GM11168 (cell line): ENCODE data around the gene KDM5C.

ENCODE experiments used
- in situ Hi-C: fragments of 300-500 bp; cut with MboI; formaldehyde crosslinking; loops from one replicate; pipeline ENCODE4 v1.12.0; 2022; ENCODE audit warnings: low sequenced_read_pairs; ENCODE audit not compliant: unreplicated experiment

Gene KDM5C

GRCh38 chrX:53253293-53254020 is 28.4 kb upstream of the KDM5C start:
- in situ Hi-C loops: no loop called here

- in situ Hi-C loops: no loop called here
Measured at GRCh38 chrX:53251307-53251706, 26.3 kb upstream of the KDM5C start.

GRCh38 chrX:53250556-53250955 is 25.5 kb upstream of the KDM5C start:
- in situ Hi-C loops: no loop called here

GRCh38 chrX:53249408-53250042 is 24.5 kb upstream of the KDM5C start:
- in situ Hi-C loops: no loop called here

- in situ Hi-C loops: no loop called here
Measured at GRCh38 chrX:53247928-53248327, 22.9 kb upstream of the KDM5C start.

- in situ Hi-C loops: no loop called here
Measured at GRCh38 chrX:53246231-53246630, 21.2 kb upstream of the KDM5C start.

- in situ Hi-C loops: no loop called here
Measured at GRCh38 chrX:53244610-53245009, 19.6 kb upstream of the KDM5C start.

GRCh38 chrX:53242310-53242709 is 17.3 kb upstream of the KDM5C start:
- in situ Hi-C loops: no loop called here

GRCh38 chrX:53241558-53241957 is 16.6 kb upstream of the KDM5C start:
- in situ Hi-C loops: no loop called here

- in situ Hi-C loops: no loop called here
Measured at GRCh38 chrX:53239474-53239873, 14.5 kb upstream of the KDM5C start.

- in situ Hi-C loops: no loop called here
Measured at GRCh38 chrX:53237056-53237455, 12.0 kb upstream of the KDM5C start.

GRCh38 chrX:53236025-53236679 is 11.1 kb upstream of the KDM5C start:
- in situ Hi-C loops: no loop called here

GRCh38 chrX:53235566-53235965 is 10.6 kb upstream of the KDM5C start:
- in situ Hi-C loops: no loop called here

- in situ Hi-C loops: no loop called here
Measured at GRCh38 chrX:53234484-53234883, 9.5 kb upstream of the KDM5C start.

GRCh38 chrX:53233536-53233935 is 8.5 kb upstream of the KDM5C start:
- in situ Hi-C loops: no loop called here

- in situ Hi-C loops: no loop called here
Measured at GRCh38 chrX:53230116-53230515, 5.1 kb upstream of the KDM5C start.

- in situ Hi-C loops: no loop called here
Measured at GRCh38 chrX:53227224-53227765, 2.3 kb upstream of the KDM5C start.

GRCh38 chrX:53223955-53224859 is 800 bp downstream of the KDM5C start:
- in situ Hi-C loops: no loop called here

- in situ Hi-C loops: no loop called here
Measured at GRCh38 chrX:53223068-53223693, 1.8 kb downstream of the KDM5C start.
